ENCODE results near the gene FSIP1.

GRCh38 chr15:39584266-39584659 is 198.4 kb downstream of the FSIP1 start:
- TF ChIP-seq POLR2AphosphoS5 (IDR thresholded peaks at IDR 0.05; ENCODE audit: low read depth, low read length): no peak
- TF ChIP-seq POLR2A (IDR thresholded peaks at IDR 0.05; ENCODE audit: low read depth, low read length): no peak
- no peak for TF ChIP-seq SPI1 (IDR thresholded peaks at IDR 0.05; ENCODE audit: low read depth, low read length)
- no peak for TF ChIP-seq TAF1 (IDR thresholded peaks at IDR 0.05; ENCODE audit: low read depth, low read length)
